Stimulated activated naive CD4-positive, alpha-beta T cell (primary cell): Measurements from ENCODE around the gene RPL10A.
A peak's percentile ranks its signal among the peaks of the same experiment; 100 is the strongest.

Source experiments
- DNase-seq, 6 experiments: peaks; one replicate each; lab custom pipeline; 2025; lab: John Stamatoyannopoulos, UW

The RPL10A gene

GRCh38 chr6:35448191-35448590 is 20.0 kb upstream of the RPL10A start:
- DNase-seq: no peak

- DNase-seq: peak in 5 of 6 experiments; percentile 6 to 79 (median 56)
These were observed 18.8 kb upstream of the RPL10A start for GRCh38 chr6:35449287-35449881.

- DNase-seq: peak in 1 of 6 experiments; percentile 5
These were observed 16.6 kb upstream of the RPL10A start for GRCh38 chr6:35451354-35452182.

- peak; percentile 53 to 89 (median 80) for DNase-seq
These were observed 15.8 kb upstream of the RPL10A start, which contains the start of gene FANCE for GRCh38 chr6:35452183-35453090. FANCE (plus strand) TSS chr6:35452338; CDS start chr6:35452546, 208 bp downstream.

- no peak for DNase-seq
These were observed 15.0 kb upstream of the RPL10A start for GRCh38 chr6:35453236-35453635.

- no peak for DNase-seq
These were observed 13.7 kb upstream of the RPL10A start for GRCh38 chr6:35454391-35455110.

GRCh38 chr6:35457907-35458306 is 10.3 kb upstream of the RPL10A start:
- no peak for DNase-seq

- no peak for DNase-seq
These were observed 6.9 kb upstream of the RPL10A start for GRCh38 chr6:35461270-35461669.

- no peak for DNase-seq
These were observed 4.9 kb upstream of the RPL10A start for GRCh38 chr6:35463292-35463691.

GRCh38 chr6:35465646-35466045 is 2.6 kb upstream of the RPL10A start:
- no peak for DNase-seq

GRCh38 chr6:35468980-35469750 is 964 bp downstream of the RPL10A start:
- DNase-seq: peak in 2 of 6 experiments; percentile 19 to 55

GRCh38 chr6:35469751-35470662 is 1.8 kb downstream of the RPL10A start:
- peak in 1 of 6 experiments; percentile 41 for DNase-seq

GRCh38 chr6:35470663-35471120 is 2.5 kb downstream of the RPL10A start:
- DNase-seq: no peak

GRCh38 chr6:35471836-35472345 is 3.7 kb downstream of the RPL10A start:
- DNase-seq: no peak

- DNase-seq: no peak
These were observed 5.1 kb downstream of the RPL10A start for GRCh38 chr6:35473075-35473849.

- no peak for DNase-seq
These were observed 5.6 kb downstream of the RPL10A start for GRCh38 chr6:35473850-35474130.

- DNase-seq: no peak
These were observed 6.1 kb downstream of the RPL10A start for GRCh38 chr6:35474131-35474941.
